CD14-positive monocyte (primary cell): ENCODE results near the gene PROSER1. TPM values are rescaled to one million over a fixed set of nuclear protein-coding genes. Genes with fewer than 3 reads are reported as not detected.

Source experiments
- DNase-seq, 3 donors: peaks; one replicate each; pipeline ENCODE4 v3.0.0-alpha.2; 2011 to 2022
- H2AFZ ChIP-seq: 2 replicates; pipeline ENCODE4 v1.6.0; 2012; ENCODE audit warnings: mild to moderate bottlenecking, low read depth, low read length, inconsistent platforms; ENCODE audit not compliant: insufficient read depth, poor library complexity, severe bottlenecking
- H3K27ac ChIP-seq, 2 donors: 1 replicate in 1 of 2; 2 replicates in 1 of 2; pipeline ENCODE4 v1.5.1; 2012 to 2013; ENCODE audit warnings: low read length in 2 of 2, control low read depth in 1 of 2, inconsistent platforms in 1 of 2, low read depth in 1 of 2, mild to moderate bottlenecking in 1 of 2
- H3K27me3 ChIP-seq, 2 donors: one replicate each; pipeline versions ENCODE4 v1.6.0 to v1.6.1; 2011 to 2013; ENCODE audit warnings: low read length in 2 of 2; ENCODE audit not compliant: control insufficient read depth in 2 of 2, insufficient read depth in 2 of 2
- H3K36me3 ChIP-seq, 2 donors: replicated peaks in 1 of 2; 1 replicate in 1 of 2; 2 replicates in 1 of 2; pipeline versions ENCODE4 v1.5.1 to v1.6.1; 2012 to 2013; ENCODE audit warnings: low read length in 2 of 2, control low read depth in 1 of 2, inconsistent platforms in 1 of 2, mild to moderate bottlenecking in 1 of 2; ENCODE audit not compliant: insufficient read depth in 2 of 2, control insufficient read depth in 1 of 2
- H3K4me1 ChIP-seq, 2 donors: 1 replicate in 1 of 2; 2 replicates in 1 of 2; pipeline versions ENCODE4 v1.5.1 to v1.6.1; 2012 to 2013; ENCODE audit warnings: low read length in 2 of 2, control low read depth in 1 of 2, inconsistent platforms in 1 of 2, mild to moderate bottlenecking in 1 of 2, moderate library complexity in 1 of 2; ENCODE audit not compliant: insufficient read depth in 2 of 2, control insufficient read depth in 1 of 2
- H3K4me2 ChIP-seq: replicated peaks from 2 replicates; pipeline ENCODE3; 2012; ENCODE audit warnings: low read length, moderate library complexity, mild to moderate bottlenecking; ENCODE audit not compliant: poor library complexity, severe bottlenecking; ENCODE audit errors: extremely low read depth
- H3K4me3 ChIP-seq, 3 experiments: fragments of 200-600 bp in 1 of 3; sonication (generic) in 1 of 3; replicated peaks in 1 of 3; 1 replicate in 2 of 3; 2 replicates in 1 of 3; pipeline ENCODE4 v1.5.1; 2011 to 2013; ENCODE audit warnings: low read length in 3 of 3, mild to moderate bottlenecking in 3 of 3, control low read depth in 2 of 3, low read depth in 2 of 3, inconsistent platforms in 1 of 3, moderate library complexity in 1 of 3
- H3K79me2 ChIP-seq: 2 replicates; pipeline ENCODE4 v1.6.0; 2012; ENCODE audit warnings: mild to moderate bottlenecking, control low read depth, inconsistent platforms, low read length, moderate library complexity; ENCODE audit not compliant: insufficient read depth
- H3K9ac ChIP-seq: 2 replicates; pipeline ENCODE4 v1.6.0; 2017; ENCODE audit warnings: low read length, mild to moderate bottlenecking; ENCODE audit not compliant: insufficient read depth, poor library complexity, severe bottlenecking
- H3K9me3 ChIP-seq, 2 donors: replicated peaks in 1 of 2; 1 replicate in 1 of 2; 2 replicates in 1 of 2; pipeline versions ENCODE4 v1.5.1 to v1.6.1; 2012 to 2013; ENCODE audit warnings: low read length in 2 of 2, control low read depth in 1 of 2; ENCODE audit not compliant: control insufficient read depth in 1 of 2, insufficient read depth in 1 of 2
- H4K20me1 ChIP-seq: 2 replicates; pipeline ENCODE4 v1.6.0; 2012; ENCODE audit warnings: mild to moderate bottlenecking, low read length, control low read depth, moderate library complexity; ENCODE audit not compliant: insufficient read depth
- H3K27ac Mint-ChIP-seq, 7 donors: one replicate each; pipeline ENCODE4 v1.8.0; 2020; ENCODE audit warnings: mild to moderate bottlenecking in 7 of 7, mixed read lengths in 7 of 7, moderate library complexity in 6 of 7, inconsistent platforms in 2 of 7
- H3K27me3 Mint-ChIP-seq, 3 donors: one replicate each; pipeline ENCODE4 v1.8.0; 2021 to 2022; ENCODE audit warnings: low read depth in 3 of 3, mild to moderate bottlenecking in 3 of 3, mixed read lengths in 3 of 3, moderate library complexity in 3 of 3, inconsistent platforms in 1 of 3
- H3K36me3 Mint-ChIP-seq, 2 donors: one replicate each; pipeline ENCODE4 v1.8.0; 2020; ENCODE audit warnings: mixed read lengths in 2 of 2, inconsistent platforms in 1 of 2, mild to moderate bottlenecking in 1 of 2
- H3K4me1 Mint-ChIP-seq: one replicate; pipeline ENCODE4 v1.8.0; 2020; ENCODE audit warnings: mild to moderate bottlenecking, mixed read lengths
- H3K4me3 Mint-ChIP-seq, 2 donors: one replicate each; pipeline ENCODE4 v1.8.0; 2020; ENCODE audit warnings: mild to moderate bottlenecking in 2 of 2, mixed read lengths in 2 of 2, moderate library complexity in 1 of 2
- H3K9me3 Mint-ChIP-seq, 7 donors: one replicate each; pipeline ENCODE4 v1.8.0; 2020 to 2022; ENCODE audit warnings: mixed read lengths in 7 of 7, mild to moderate bottlenecking in 6 of 7, moderate library complexity in 6 of 7, inconsistent platforms in 2 of 7
- CTCF ChIP-seq: fragments of 200-600 bp; IDR thresholded peaks from one replicate; pipeline ENCODE4 v1.8.0; 2022; ENCODE audit warnings: antibody characterized with exemption, mild to moderate bottlenecking
- WGBS: methylation state at CpG from one replicate; pipeline ENCODE4 v1.1.5; 2013; ENCODE audit warnings: missing lambda C conversion rate; ENCODE audit not compliant: insufficient coverage; 5-methylcytosine and 5-hydroxymethylcytosine counted together
- intact Hi-C, 2 donors: fragments of 100-400 bp; cut with micrococcal nuclease; formaldehyde crosslinking; loops; one replicate each; pipeline versions ENCODE4 v1.15.0 to v1.15.1; 2023
- polyA plus RNA-seq, 3 donors: library from polyadenylated mRNA; depleted of rRNA in 1 of 3; unstranded in 2 of 3; stranded (reverse) in 1 of 3; fragments of 300-500 nt in 2 of 3; fragments of >200 nt in 1 of 3; fragmentation: Illumina TruSeq in 2 of 3; gene quantifications; 1 replicate in 2 of 3; 2 replicates in 1 of 3; pipeline ENCODE4 v1.2.3, GENCODE V29; 2012 to 2021

The PROSER1 gene
- polyA plus RNA-seq, 3 donors, result 4.6 to 28.5 (median 9.1) TPM

GRCh38 chr13:39049274-39049673 is 11.4 kb upstream of the PROSER1 start:
- Mint-ChIP-seq H3K27me3 (no peaks in the 10 kb centered on the region), H3K4me1 (peaks cover 3% of the 10 kb centered on the region), H3K4me3 (no peak overlapping the region), H3K27ac (no peak overlapping the region), H3K36me3 (peaks cover 55 to 66% of the 10 kb centered on the region in 2 donors), H3K9me3 (no peaks in the 10 kb centered on the region)
- WGBS, result 100% methylated on average over 1 of the region's 3 CpGs
- H2AFZ ChIP-seq, result no peak overlapping the region
- H3K27me3 ChIP-seq, result no peaks in the 10 kb centered on the region
- no peak overlapping the region for H3K4me2 ChIP-seq
- H3K9me3 ChIP-seq, result no peaks in the 10 kb centered on the region
- no peaks in the 10 kb centered on the region for H4K20me1 ChIP-seq
- no peak overlapping the region for H3K9ac ChIP-seq
- intact Hi-C loops, result no loop called here
- TF ChIP-seq CTCF, result no peak
- H3K4me1 ChIP-seq, result no peaks in the 10 kb centered on the region
- H3K79me2 ChIP-seq, result peaks cover 7% of the 10 kb centered on the region
- H3K4me3 ChIP-seq, result no peak overlapping the region
- H3K27ac ChIP-seq, result no peak overlapping the region
- DNase-seq, result no peak
- peaks cover 57 to 92% of the 10 kb centered on the region in 2 donors for H3K36me3 ChIP-seq

GRCh38 chr13:39048806-39049205 is 10.9 kb upstream of the PROSER1 start:
- peaks cover 2% of the 10 kb centered on the region for H3K4me1 Mint-ChIP-seq
- H3K9ac ChIP-seq, result no peak overlapping the region
- H3K36me3 ChIP-seq, result peaks cover 58 to 92% of the 10 kb centered on the region in 2 donors
- H3K9me3 Mint-ChIP-seq, result no peaks in the 10 kb centered on the region
- no peak for TF ChIP-seq CTCF
- peaks cover 11% of the 10 kb centered on the region for H3K79me2 ChIP-seq
- H3K36me3 Mint-ChIP-seq, result peaks cover 56 to 67% of the 10 kb centered on the region in 2 donors
- H3K4me3 ChIP-seq, result no peak overlapping the region
- no peaks in the 10 kb centered on the region for H3K27me3 ChIP-seq
- no peak overlapping the region for H2AFZ ChIP-seq
- no peaks in the 10 kb centered on the region for H4K20me1 ChIP-seq
- H3K4me1 ChIP-seq, result no peaks in the 10 kb centered on the region
- no peak overlapping the region for H3K4me3 Mint-ChIP-seq
- peak overlapping the region in 1 of 7 donors; percentile 19 for H3K27ac Mint-ChIP-seq
- DNase-seq, result no peak
- H3K9me3 ChIP-seq, result no peaks in the 10 kb centered on the region
- intact Hi-C loops, result no loop called here
- H3K27ac ChIP-seq, result no peak overlapping the region
- H3K4me2 ChIP-seq, result no peak overlapping the region
- no peaks in the 10 kb centered on the region for H3K27me3 Mint-ChIP-seq
